Pulmonary artery endothelial cell (primary cell): ENCODE measurements around the gene DBN1. TPM values are rescaled to one million over a fixed set of nuclear protein-coding genes. Genes with fewer than 3 reads are reported as not detected.

Experiments used
- DNase-seq: peaks from one replicate; pipeline ENCODE4 v3.0.0-alpha.2; 2011; ENCODE audit warnings: low read depth, low spot score
- total RNA-seq: library from RNA; depleted of rRNA; stranded (reverse); fragments of >200 nt; gene quantifications from 2 replicates; pipeline ENCODE4 v1.2.3, GENCODE V29; 2014

Gene DBN1
- 201 TPM in 2 replicates for total RNA-seq

DNA sequence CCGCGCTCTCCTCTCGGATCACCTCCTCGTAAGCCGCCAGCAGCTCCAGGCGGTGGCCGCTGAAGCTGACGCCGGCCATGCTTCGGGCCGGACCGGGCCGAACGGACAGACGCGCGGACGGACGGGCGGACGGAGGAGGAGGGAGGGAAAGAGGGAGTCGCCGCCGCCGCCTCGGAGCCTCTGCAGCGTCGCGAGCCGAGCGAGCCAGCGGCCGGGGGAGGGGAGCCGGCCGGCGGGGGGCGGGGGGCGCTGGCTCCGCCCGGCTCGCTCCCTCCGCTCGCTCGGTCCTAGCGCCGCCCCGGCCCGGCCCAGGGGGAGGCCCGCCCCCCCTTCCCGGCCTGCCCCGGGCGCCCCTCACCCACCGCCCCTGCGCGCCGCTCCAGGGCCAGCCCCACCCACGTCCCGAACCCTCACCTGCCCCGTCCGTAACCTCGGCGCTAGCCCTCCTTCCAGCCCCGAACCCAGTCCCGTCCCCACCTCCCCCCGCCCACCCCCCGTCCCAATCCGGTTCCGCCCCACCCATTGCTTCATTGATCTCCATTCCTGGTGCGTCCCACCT is at the start of gene DBN1:
TSS of gene DBN1 (minus strand) at position 192 of the 559 bp plus-strand sequence. CDS start at position 79, 113 bp downstream.
- no peak for DNase-seq

- no peak for DNase-seq
Observed at GRCh38 chr5:177520916-177521513, 47.6 kb upstream of the DBN1 start.

DNA sequence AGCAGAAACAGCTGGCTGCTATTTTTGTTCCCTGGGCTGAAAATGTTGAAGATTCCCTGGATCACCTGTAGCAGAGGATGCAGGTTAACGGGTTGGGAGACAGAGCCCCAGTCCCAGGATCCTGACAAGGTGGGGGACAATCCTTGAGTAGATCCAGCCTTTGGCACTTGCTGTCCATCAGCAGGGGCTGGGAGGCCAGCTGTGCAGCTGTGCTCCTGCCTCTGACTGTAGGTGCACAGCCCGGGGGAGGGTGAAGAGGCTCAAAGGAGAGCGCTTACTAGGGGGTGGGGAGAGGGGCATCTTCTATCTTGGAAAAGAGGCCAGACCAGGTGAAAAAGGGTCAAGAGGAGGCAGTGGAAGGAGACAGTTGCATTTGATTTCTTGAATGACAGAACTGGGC is 46.8 kb upstream of the DBN1 start:
- no peak for DNase-seq

GRCh38 chr5:177519463-177520235 is 46.2 kb upstream of the DBN1 start:
- DNase-seq = no peak

DNA sequence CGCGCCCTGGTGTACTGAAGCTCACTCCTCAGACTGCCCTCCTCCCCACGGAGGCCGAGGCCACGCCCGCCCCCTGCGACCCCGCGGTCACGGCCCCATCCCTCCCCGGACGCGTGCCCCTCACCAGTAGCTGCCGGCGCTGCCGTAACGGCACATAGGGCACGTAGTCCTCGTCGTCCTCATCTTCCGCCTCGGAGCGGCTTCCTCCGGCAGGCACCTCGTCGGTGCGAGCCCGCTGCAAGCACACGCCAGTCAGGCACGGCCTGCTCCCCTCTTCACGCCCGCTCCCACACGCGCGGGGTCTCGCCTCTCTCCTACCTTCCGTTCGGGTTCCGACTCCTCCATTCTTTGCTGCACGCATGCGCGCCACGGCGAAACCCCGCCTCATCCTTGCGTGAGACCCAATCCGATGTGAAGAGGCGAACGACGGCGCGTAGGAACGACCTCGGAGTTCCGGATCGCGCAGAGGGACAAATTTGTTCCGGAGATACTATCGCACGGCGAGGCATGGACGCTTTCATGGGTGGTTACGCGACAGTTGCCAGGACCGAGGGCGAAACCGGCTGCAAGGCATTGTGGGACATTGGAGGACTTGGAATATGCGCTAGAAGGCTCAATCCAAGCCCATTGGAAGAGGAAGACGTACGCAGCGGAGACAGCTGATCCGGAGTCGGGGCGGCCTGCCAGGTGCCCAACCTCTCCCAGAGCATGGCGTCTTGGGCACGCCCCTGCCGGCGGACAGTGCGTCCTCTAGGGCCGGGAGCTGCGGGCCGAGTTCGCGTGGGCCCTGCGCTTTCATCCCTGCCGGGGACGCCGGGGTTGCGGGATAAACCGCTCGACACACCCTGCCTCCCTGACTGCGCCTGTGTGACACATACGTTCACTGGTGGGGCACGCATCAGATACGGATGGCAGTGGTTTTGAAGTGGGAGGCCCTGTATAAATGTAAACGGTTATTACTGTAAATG is 43.5 kb upstream of the DBN1 start, which contains the start of gene DDX41:
TSS of gene DDX41 (minus strand) at position 361 of the 968 bp plus-strand sequence. CDS start at position 345, 16 bp downstream.
- peak; percentile 97 for DNase-seq

- DNase-seq = no peak
Observed at GRCh38 chr5:177515580-177515979, 42.1 kb upstream of the DBN1 start.

DNA sequence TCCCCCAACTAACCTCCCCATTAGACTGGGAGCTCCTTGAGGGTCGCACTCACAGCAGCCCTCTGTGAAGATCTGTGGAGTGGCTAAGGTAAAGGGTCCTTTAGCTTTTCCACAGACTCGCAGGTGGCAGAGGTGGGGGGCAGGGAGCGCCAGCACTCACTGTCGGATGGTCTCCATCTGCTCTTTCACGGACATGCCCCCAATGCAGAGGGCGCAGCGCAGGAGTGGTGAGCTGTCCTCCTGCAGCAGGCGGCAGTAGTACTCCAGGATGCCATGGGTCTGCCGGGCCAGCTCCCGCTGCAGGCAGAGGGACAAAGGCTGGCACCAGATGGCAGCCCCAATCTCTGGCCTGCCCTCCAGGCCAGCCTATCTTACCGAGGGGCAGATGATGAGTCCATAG is 41.1 kb upstream of the DBN1 start:
- no peak for DNase-seq

- no peak for DNase-seq
Observed at GRCh38 chr5:177513500-177513899, 40.1 kb upstream of the DBN1 start.

GRCh38 chr5:177512736-177513380 is 39.4 kb upstream of the DBN1 start:
- no peak for DNase-seq

- no peak for DNase-seq
Observed at GRCh38 chr5:177511796-177512675, 38.6 kb upstream of the DBN1 start.

- DNase-seq = no peak
Observed at GRCh38 chr5:177511181-177511580, 37.7 kb upstream of the DBN1 start.

- DNase-seq = no peak
Observed at GRCh38 chr5:177510567-177511053, 37.2 kb upstream of the DBN1 start.

DNA sequence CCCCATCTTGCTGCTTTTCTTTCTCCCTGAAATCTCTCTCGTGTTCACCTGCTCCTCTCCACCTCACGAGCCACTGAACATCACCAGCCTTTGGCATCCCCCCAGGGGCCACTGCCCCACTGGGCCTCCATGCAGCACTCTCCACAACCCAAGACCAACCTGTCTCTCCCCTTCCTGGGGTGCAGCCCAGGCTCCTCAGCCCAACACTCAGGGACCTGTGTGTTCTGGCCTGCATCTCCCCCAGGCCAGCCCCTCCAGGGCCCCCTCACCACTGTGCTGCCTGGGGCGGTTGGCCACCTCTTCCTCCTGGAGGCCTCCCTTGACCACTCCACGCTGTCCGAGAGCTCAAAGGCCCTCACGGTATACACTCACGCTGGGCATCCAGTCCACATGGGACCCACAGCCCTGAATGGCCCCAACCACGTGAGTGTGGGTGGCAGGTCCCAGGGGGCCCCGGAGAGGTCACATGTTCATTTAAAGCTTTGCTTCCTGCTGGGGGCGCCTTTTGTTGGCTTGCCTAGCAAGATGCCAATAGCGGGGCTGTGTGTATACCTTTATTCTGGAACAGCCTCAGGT is 36.6 kb upstream of the DBN1 start:
- no peak for DNase-seq

DNA sequence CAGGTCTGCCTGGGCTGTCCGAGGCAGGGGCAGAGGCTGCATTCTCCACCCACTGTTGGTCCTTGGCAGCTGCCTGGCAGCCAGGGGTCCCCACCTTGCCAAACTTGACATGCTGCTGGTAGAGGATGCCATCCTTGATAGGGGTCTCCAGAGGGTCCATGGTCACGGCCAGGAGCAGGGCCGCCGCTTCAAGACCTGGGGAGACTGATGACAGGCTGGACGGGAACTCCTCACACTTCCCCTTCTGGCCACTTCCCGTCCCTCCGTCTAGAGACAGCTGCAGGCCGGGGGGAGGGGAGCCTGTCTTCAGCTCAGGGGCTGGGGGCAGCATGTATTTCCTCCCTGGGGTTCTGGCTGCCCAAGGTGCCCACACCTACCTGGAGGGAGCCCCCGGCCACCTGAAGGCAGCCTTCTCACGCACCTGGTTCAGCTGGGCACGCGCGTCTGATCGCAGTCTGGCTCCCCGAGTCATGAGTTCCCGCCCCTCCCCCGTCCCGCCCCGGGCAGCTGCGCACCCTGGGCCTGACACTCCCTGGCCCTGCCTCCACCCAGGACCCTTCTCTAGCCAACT is 36.0 kb upstream of the DBN1 start, which contains the start of gene DOK3:
TSS of gene DOK3 (minus strand) at position 446 of the 571 bp plus-strand sequence. CDS start at position 160, 286 bp downstream.
- no peak for DNase-seq

GRCh38 chr5:177508837-177509236 is 35.4 kb upstream of the DBN1 start:
- no peak for DNase-seq

DNA sequence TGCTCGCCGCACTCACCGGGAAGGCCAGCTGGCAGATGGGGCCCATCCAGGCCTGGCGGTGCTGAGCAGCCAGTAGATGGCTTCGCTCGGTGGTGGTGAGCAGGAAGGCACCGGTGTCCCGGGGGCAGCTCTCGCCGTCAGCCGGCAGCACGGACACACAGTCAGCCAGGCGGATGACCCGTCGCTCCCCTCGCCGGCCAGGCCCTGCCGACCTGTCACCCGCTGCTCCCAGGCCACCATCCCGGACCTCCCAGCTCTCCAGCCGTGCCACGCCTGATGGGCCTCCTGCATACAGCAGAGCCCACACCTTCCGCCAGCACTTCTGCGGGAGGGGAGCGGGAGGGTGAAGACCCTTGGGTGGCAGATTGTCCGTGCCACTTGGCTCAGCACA is 34.8 kb upstream of the DBN1 start:
- DNase-seq = no peak

DNA sequence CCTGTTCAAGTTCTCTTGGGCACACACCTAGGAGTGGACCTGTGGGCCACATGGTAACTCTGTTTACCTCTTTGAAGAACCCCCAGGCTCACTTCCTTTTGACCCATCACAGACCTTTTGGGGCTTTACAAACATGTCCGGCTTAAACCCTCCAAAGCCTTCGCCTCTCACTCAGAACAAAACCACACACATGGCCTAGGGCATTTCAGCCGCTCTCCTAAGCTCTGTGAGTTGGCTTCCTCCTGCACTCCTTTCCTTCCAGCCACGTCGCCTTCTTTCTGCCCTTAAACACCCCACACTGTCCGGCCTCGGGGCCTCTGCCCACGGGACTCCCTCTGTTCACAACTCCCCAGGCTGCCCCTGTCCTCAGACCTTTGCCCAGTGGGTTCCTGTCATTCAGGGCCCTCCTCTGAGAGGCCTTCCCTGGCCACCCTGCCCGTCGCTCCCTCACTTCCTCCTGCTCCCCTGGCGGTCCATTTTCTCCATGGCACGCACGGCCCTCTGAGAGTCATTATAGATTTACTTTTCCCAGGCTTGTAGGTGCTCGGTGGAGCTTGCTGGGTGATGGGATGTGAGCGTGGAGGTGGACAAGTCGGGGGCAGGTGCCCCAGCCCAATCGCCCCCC is 34.3 kb upstream of the DBN1 start:
- no peak for DNase-seq

GRCh38 chr5:177507165-177507564 is 33.7 kb upstream of the DBN1 start:
- DNase-seq = no peak
